WTC11 (cell line): ENCODE data around the gene ERCC6. TPM values are rescaled to one million over a fixed set of nuclear protein-coding genes. Genes with fewer than 3 reads are reported as not detected.

Source experiments
- ATAC-seq: fragments of 200-7000 bp; cut with Tn5 transposase; 2 replicates; pipeline ENCODE4 v1.10.0; 2021; ENCODE audit warnings: mild to moderate bottlenecking, moderate library complexity
- CTCF ChIA-PET: fragments of 300-600 bp; sonication (Branson Sonifier 250); formaldehyde crosslinking; loops from one replicate; lab custom pipeline; 2021; ENCODE audit warnings: antibody characterized with exemption; lab: Charles Lee
- POLR2A ChIA-PET: fragments of 350-600 bp; sonication (Branson Sonifier 250); formaldehyde crosslinking; loops from one replicate; lab custom pipeline; 2021; ENCODE audit warnings: antibody characterized with exemption; lab: Charles Lee
- DNase-seq: peaks from one replicate; pipeline ENCODE4 v3.0.0; 2021; ENCODE audit warnings: low spot score
- H3K27ac Mint-ChIP-seq: 2 replicates; pipeline ENCODE4 v1.8.0; 2021; ENCODE audit warnings: mixed read lengths
- H3K27me3 Mint-ChIP-seq: 2 replicates; pipeline ENCODE4 v1.8.0; 2021; ENCODE audit warnings: low read depth, mild to moderate bottlenecking, moderate library complexity, mixed read lengths
- H3K36me3 Mint-ChIP-seq: 2 replicates; pipeline ENCODE4 v1.8.0; 2021; ENCODE audit warnings: mixed read lengths
- H3K4me1 Mint-ChIP-seq: 2 replicates; pipeline ENCODE4 v1.8.0; 2022; ENCODE audit warnings: mixed read lengths
- H3K4me3 Mint-ChIP-seq: 2 replicates; pipeline ENCODE4 v1.8.0; 2021; ENCODE audit warnings: mild to moderate bottlenecking, moderate library complexity, mixed read lengths
- H3K9me3 Mint-ChIP-seq: 2 replicates; pipeline ENCODE4 v1.8.0; 2021; ENCODE audit warnings: mixed read lengths
- CBFB ChIP-seq: sonication (generic); formaldehyde crosslinking; IDR thresholded peaks from 2 replicates; pipeline ENCODE4 v1.8.1; 2022; ENCODE audit warnings: mild to moderate bottlenecking, low read depth, missing genetic modification reagents
- CREB1 ChIP-seq: sonication (generic); formaldehyde crosslinking; IDR thresholded peaks from 2 replicates; pipeline ENCODE4 v1.8.0; 2023; ENCODE audit warnings: mild to moderate bottlenecking, missing genetic modification reagents
- FOXK1 ChIP-seq: sonication (generic); formaldehyde crosslinking; IDR thresholded peaks from 2 replicates; pipeline ENCODE4 v1.8.0; 2022; ENCODE audit warnings: mild to moderate bottlenecking, moderate library complexity, missing genetic modification reagents
- GRHL2 ChIP-seq: fragments of 250-450 bp; sonication (Bioruptor Pico); IDR thresholded peaks from 2 replicates; pipeline ENCODE4 v1.8.0; 2022; ENCODE audit warnings: mild to moderate bottlenecking, moderate library complexity; ENCODE audit not compliant: insufficient replicate concordance, severe bottlenecking
- GTF2I ChIP-seq: fragments of 250-450 bp; sonication (Bioruptor Pico); conservative IDR thresholded peaks from 2 replicates; pipeline ENCODE4 v1.4.0; 2021; ENCODE audit warnings: mild to moderate bottlenecking
- IRF2 ChIP-seq: sonication (generic); formaldehyde crosslinking; IDR thresholded peaks from 2 replicates; pipeline ENCODE4 v1.8.0; 2022; ENCODE audit warnings: low read depth, missing genetic modification reagents, borderline replicate concordance
- KAT7 ChIP-seq: sonication (generic); formaldehyde crosslinking; IDR thresholded peaks from 2 replicates; pipeline ENCODE4 v1.8.1; 2023; ENCODE audit warnings: missing genetic modification reagents, mild to moderate bottlenecking, borderline replicate concordance
- NFE2L1 ChIP-seq: sonication (generic); formaldehyde crosslinking; IDR thresholded peaks from 2 replicates; pipeline ENCODE4 v1.8.1; 2023; ENCODE audit warnings: missing genetic modification reagents
- PRRX2 ChIP-seq: fragments of 250-450 bp; sonication (Bioruptor Pico); IDR thresholded peaks from 2 replicates; pipeline ENCODE4 v1.8.0; 2021; ENCODE audit warnings: mild to moderate bottlenecking
- RORB ChIP-seq: fragments of 250-450 bp; sonication (Bioruptor Pico); IDR thresholded peaks from 2 replicates; pipeline ENCODE4 v1.9.0; 2021; ENCODE audit warnings: mild to moderate bottlenecking
- ZBTB21 ChIP-seq: sonication (generic); formaldehyde crosslinking; IDR thresholded peaks from 2 replicates; pipeline ENCODE4 v1.8.1; 2023; ENCODE audit warnings: mild to moderate bottlenecking, missing genetic modification reagents, borderline replicate concordance
- ZNF121 ChIP-seq: sonication (generic); formaldehyde crosslinking; IDR thresholded peaks from 2 replicates; pipeline ENCODE4 v1.8.0; 2023; ENCODE audit warnings: missing genetic modification reagents
- ZNF317 ChIP-seq: sonication (generic); formaldehyde crosslinking; IDR thresholded peaks from 2 replicates; pipeline ENCODE4 v1.8.1; 2023; ENCODE audit warnings: low read depth, mild to moderate bottlenecking, moderate library complexity, missing genetic modification reagents, borderline replicate concordance
- total RNA-seq: library from RNA; stranded (reverse); gene quantifications from 3 replicates; pipeline ENCODE4 v1.2.3, GENCODE V29; 2021
- TF ChIP-seq, protein P1 (sequence below): sonication (generic); formaldehyde crosslinking; IDR thresholded peaks from 2 replicates; pipeline ENCODE4 v1.8.0; 2023; ENCODE audit warnings: missing genetic modification reagents
- TF ChIP-seq, protein P2 (sequence below): fragments of 250-450 bp; sonication (Bioruptor Pico); IDR thresholded peaks from 2 replicates; pipeline ENCODE4 v1.9.0; 2021; ENCODE audit warnings: mild to moderate bottlenecking, borderline replicate concordance
- TF ChIP-seq, protein P3 (sequence below): sonication (generic); formaldehyde crosslinking; IDR thresholded peaks from 2 replicates; pipeline ENCODE4 v1.8.1; 2023; ENCODE audit warnings: mild to moderate bottlenecking, missing genetic modification reagents, moderate library complexity
- TF ChIP-seq, protein P4 (sequence below): fragments of 250-450 bp; sonication (Bioruptor Pico); IDR thresholded peaks from 2 replicates; pipeline ENCODE4 v1.9.0; 2021; ENCODE audit warnings: mild to moderate bottlenecking
- TF ChIP-seq, protein P5 (sequence below): sonication (generic); formaldehyde crosslinking; IDR thresholded peaks from 2 replicates; pipeline ENCODE4 v1.8.1; 2023; ENCODE audit warnings: mild to moderate bottlenecking, missing genetic modification reagents, moderate library complexity
- TF ChIP-seq, protein P6 (sequence below): sonication (generic); formaldehyde crosslinking; conservative IDR thresholded peaks from 2 replicates; pipeline ENCODE4 v1.8.1; 2023; ENCODE audit warnings: mild to moderate bottlenecking, low read depth, missing genetic modification reagents, moderate library complexity

The ERCC6 gene
- total RNA-seq, 1 experiment from 2014 or later: 10.9 TPM

DNA sequence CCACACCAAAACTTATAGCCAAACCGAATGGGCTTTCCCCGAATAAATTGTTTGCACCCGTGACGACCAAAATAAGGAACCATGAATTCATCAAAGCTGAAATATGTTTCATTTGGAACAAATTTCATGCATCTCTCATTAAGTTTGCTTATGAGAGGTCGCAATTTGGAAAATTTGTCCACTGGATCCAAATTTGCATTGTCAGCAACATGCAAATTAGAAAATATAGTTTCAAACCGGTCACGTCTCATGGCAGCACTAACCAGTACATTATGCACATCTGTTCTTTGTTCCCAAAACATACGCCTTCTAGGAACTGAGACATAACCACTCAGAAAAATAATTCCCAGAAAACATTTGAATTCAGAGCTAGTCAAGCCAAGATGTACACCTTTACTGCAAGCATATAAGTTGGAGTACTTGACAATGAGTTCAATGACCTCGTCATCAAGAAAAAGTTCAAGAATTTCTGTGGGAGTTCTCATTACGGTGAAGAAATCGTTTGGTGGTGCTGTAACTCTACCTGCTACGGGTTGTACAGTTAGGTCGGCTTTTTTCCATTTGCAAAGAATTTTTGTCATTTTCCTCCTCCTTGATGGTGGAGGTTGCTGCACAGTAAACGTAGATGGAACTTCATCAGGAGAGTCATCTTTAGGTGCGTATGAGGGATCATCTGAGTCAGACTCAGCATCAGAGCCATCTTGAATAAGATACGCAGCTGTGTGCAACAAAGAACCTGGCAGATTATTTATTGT is 22.5 kb downstream of the ERCC6 start:
- H3K27ac Mint-ChIP-seq: no peak overlapping the region
- TF ChIP-seq, protein P1, sequence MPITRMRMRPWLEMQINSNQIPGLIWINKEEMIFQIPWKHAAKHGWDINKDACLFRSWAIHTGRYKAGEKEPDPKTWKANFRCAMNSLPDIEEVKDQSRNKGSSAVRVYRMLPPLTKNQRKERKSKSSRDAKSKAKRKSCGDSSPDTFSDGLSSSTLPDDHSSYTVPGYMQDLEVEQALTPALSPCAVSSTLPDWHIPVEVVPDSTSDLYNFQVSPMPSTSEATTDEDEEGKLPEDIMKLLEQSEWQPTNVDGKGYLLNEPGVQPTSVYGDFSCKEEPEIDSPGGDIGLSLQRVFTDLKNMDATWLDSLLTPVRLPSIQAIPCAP (CRISPR knock-in tag): no peak
- TF ChIP-seq FOXK1 (no peak), PRRX2 (CRISPR knock-in tag) (no peak), ZNF317 (CRISPR knock-in tag) (no peak), IRF2 (no peak), GTF2I (no peak), KAT7 (CRISPR knock-in tag) (no peak), ZBTB21 (no peak), GRHL2 (CRISPR knock-in tag) (no peak), RORB (CRISPR knock-in tag) (no peak), ZNF121 (CRISPR knock-in tag) (no peak), NFE2L1 (CRISPR knock-in tag) (no peak), CBFB (CRISPR knock-in tag) (no peak), CREB1 (CRISPR knock-in tag) (no peak)
- TF ChIP-seq, protein P2, sequence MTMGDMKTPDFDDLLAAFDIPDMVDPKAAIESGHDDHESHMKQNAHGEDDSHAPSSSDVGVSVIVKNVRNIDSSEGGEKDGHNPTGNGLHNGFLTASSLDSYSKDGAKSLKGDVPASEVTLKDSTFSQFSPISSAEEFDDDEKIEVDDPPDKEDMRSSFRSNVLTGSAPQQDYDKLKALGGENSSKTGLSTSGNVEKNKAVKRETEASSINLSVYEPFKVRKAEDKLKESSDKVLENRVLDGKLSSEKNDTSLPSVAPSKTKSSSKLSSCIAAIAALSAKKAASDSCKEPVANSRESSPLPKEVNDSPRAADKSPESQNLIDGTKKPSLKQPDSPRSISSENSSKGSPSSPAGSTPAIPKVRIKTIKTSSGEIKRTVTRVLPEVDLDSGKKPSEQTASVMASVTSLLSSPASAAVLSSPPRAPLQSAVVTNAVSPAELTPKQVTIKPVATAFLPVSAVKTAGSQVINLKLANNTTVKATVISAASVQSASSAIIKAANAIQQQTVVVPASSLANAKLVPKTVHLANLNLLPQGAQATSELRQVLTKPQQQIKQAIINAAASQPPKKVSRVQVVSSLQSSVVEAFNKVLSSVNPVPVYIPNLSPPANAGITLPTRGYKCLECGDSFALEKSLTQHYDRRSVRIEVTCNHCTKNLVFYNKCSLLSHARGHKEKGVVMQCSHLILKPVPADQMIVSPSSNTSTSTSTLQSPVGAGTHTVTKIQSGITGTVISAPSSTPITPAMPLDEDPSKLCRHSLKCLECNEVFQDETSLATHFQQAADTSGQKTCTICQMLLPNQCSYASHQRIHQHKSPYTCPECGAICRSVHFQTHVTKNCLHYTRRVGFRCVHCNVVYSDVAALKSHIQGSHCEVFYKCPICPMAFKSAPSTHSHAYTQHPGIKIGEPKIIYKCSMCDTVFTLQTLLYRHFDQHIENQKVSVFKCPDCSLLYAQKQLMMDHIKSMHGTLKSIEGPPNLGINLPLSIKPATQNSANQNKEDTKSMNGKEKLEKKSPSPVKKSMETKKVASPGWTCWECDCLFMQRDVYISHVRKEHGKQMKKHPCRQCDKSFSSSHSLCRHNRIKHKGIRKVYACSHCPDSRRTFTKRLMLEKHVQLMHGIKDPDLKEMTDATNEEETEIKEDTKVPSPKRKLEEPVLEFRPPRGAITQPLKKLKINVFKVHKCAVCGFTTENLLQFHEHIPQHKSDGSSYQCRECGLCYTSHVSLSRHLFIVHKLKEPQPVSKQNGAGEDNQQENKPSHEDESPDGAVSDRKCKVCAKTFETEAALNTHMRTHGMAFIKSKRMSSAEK (CRISPR knock-in tag): no peak
- TF ChIP-seq, protein P3, sequence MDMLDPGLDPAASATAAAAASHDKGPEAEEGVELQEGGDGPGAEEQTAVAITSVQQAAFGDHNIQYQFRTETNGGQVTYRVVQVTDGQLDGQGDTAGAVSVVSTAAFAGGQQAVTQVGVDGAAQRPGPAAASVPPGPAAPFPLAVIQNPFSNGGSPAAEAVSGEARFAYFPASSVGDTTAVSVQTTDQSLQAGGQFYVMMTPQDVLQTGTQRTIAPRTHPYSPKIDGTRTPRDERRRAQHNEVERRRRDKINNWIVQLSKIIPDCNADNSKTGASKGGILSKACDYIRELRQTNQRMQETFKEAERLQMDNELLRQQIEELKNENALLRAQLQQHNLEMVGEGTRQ (CRISPR knock-in tag): no peak
- TF ChIP-seq, protein P4, sequence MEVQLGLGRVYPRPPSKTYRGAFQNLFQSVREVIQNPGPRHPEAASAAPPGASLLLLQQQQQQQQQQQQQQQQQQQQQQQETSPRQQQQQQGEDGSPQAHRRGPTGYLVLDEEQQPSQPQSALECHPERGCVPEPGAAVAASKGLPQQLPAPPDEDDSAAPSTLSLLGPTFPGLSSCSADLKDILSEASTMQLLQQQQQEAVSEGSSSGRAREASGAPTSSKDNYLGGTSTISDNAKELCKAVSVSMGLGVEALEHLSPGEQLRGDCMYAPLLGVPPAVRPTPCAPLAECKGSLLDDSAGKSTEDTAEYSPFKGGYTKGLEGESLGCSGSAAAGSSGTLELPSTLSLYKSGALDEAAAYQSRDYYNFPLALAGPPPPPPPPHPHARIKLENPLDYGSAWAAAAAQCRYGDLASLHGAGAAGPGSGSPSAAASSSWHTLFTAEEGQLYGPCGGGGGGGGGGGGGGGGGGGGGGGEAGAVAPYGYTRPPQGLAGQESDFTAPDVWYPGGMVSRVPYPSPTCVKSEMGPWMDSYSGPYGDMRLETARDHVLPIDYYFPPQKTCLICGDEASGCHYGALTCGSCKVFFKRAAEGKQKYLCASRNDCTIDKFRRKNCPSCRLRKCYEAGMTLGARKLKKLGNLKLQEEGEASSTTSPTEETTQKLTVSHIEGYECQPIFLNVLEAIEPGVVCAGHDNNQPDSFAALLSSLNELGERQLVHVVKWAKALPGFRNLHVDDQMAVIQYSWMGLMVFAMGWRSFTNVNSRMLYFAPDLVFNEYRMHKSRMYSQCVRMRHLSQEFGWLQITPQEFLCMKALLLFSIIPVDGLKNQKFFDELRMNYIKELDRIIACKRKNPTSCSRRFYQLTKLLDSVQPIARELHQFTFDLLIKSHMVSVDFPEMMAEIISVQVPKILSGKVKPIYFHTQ (CRISPR knock-in tag): no peak
- TF ChIP-seq, protein P5, sequence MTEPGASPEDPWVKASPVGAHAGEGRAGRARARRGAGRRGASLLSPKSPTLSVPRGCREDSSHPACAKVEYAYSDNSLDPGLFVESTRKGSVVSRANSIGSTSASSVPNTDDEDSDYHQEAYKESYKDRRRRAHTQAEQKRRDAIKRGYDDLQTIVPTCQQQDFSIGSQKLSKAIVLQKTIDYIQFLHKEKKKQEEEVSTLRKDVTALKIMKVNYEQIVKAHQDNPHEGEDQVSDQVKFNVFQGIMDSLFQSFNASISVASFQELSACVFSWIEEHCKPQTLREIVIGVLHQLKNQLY (CRISPR knock-in tag): no peak
- TF ChIP-seq, protein P6, sequence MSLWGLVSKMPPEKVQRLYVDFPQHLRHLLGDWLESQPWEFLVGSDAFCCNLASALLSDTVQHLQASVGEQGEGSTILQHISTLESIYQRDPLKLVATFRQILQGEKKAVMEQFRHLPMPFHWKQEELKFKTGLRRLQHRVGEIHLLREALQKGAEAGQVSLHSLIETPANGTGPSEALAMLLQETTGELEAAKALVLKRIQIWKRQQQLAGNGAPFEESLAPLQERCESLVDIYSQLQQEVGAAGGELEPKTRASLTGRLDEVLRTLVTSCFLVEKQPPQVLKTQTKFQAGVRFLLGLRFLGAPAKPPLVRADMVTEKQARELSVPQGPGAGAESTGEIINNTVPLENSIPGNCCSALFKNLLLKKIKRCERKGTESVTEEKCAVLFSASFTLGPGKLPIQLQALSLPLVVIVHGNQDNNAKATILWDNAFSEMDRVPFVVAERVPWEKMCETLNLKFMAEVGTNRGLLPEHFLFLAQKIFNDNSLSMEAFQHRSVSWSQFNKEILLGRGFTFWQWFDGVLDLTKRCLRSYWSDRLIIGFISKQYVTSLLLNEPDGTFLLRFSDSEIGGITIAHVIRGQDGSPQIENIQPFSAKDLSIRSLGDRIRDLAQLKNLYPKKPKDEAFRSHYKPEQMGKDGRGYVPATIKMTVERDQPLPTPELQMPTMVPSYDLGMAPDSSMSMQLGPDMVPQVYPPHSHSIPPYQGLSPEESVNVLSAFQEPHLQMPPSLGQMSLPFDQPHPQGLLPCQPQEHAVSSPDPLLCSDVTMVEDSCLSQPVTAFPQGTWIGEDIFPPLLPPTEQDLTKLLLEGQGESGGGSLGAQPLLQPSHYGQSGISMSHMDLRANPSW (CRISPR knock-in tag): no peak
- TF ChIP-seq, all 79 proteins: peak for 0
- no peaks in the 10 kb centered on the region for H3K9me3 Mint-ChIP-seq
- no peaks in the 10 kb centered on the region for H3K27me3 Mint-ChIP-seq
- CTCF ChIA-PET: no interaction called here
- POLR2A ChIA-PET: no interaction called here
- no peak overlapping the region for H3K4me3 Mint-ChIP-seq
- no peak for ATAC-seq
- peaks cover under 1% of the 10 kb centered on the region; the same call in 1 of the 2 replicates for H3K4me1 Mint-ChIP-seq
- H3K36me3 Mint-ChIP-seq: peaks cover 5% of the 10 kb centered on the region; the same call in 1 of the 2 replicates
- no peak for DNase-seq
